ENCODE measurements around the gene KRT86.

DNA sequence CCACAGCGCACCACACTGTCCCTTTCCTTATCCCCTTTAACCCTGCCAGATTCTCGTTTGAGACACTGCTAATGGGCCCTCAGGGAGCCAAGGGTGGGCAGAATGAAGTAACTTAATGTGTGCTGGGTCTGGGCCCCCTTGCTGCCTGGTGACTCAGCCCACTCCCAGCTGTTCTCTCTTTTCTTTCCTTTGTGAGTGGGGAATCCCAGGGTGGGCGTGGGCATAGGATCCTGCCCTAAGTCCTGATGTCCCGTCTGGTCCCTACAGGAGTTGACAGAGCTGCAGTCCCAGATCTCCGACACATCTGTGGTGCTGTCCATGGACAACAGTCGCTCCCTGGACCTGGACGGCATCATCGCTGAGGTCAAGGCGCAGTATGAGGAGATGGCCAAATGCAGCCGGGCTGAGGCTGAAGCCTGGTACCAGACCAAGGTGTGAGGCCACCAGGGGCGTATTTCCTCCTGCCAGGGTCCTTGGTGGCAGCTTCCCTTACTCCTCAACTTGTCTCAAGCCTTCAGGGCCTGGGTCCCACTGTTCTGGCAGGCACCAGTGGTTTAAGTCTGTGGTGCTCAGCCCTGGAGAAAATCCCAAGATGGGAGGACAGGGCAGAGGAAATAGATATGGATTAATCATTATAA is 33.1 kb upstream of the KRT86 start:
- TF ChIP-seq, protein P1, sequence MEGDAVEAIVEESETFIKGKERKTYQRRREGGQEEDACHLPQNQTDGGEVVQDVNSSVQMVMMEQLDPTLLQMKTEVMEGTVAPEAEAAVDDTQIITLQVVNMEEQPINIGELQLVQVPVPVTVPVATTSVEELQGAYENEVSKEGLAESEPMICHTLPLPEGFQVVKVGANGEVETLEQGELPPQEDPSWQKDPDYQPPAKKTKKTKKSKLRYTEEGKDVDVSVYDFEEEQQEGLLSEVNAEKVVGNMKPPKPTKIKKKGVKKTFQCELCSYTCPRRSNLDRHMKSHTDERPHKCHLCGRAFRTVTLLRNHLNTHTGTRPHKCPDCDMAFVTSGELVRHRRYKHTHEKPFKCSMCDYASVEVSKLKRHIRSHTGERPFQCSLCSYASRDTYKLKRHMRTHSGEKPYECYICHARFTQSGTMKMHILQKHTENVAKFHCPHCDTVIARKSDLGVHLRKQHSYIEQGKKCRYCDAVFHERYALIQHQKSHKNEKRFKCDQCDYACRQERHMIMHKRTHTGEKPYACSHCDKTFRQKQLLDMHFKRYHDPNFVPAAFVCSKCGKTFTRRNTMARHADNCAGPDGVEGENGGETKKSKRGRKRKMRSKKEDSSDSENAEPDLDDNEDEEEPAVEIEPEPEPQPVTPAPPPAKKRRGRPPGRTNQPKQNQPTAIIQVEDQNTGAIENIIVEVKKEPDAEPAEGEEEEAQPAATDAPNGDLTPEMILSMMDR (IDR thresholded peaks at IDR 0.05): no peak
- TF ChIP-seq POLR2A (IDR thresholded peaks at IDR 0.05): no peak
